MCF 10A (cell line): ENCODE measurements around the gene ST6GALNAC2. TPM values are rescaled to one million over a fixed set of nuclear protein-coding genes. Genes with fewer than 3 reads are reported as not detected.
A peak's percentile ranks its signal among the peaks of the same experiment; 100 is the strongest.
"Not testable (repeated sequence)": the region's sequence is repeated elsewhere in the genome, so short reads cannot be mapped to it uniquely, and the experiment has no call there.

Source experiments
- BruUV-seq: library from RNA; stranded (reverse); fragments of 400-500 nt; replicated peaks from 2 replicates; lab custom pipeline; 2021; lab: Mats Ljungman, UMichigan
- CTCF ChIA-PET: fragments of 300-600 bp; sonication (Branson Sonifier 250); formaldehyde crosslinking; extraction: SDS; loops from one replicate; lab custom pipeline; 2021; ENCODE audit warnings: antibody characterized with exemption, inconsistent platforms; lab: Yijun Ruan, JAX
- POLR2A ChIA-PET: fragments of 300-600, 350-650 bp; sonication (Branson Sonifier 250); formaldehyde crosslinking; extraction: SDS; loops from one replicate; lab custom pipeline; 2020; ENCODE audit warnings: antibody characterized with exemption, inconsistent platforms; lab: Yijun Ruan, JAX
- DNase-seq: peaks from one replicate; pipeline ENCODE4 v3.0.0-alpha.2; 2018; ENCODE audit not compliant: unreplicated experiment
- H3K27ac Mint-ChIP-seq: one replicate; pipeline ENCODE4 v1.8.0; 2022; ENCODE audit warnings: mild to moderate bottlenecking, low read depth, mixed read lengths; ENCODE audit not compliant: unreplicated experiment
- H3K27me3 Mint-ChIP-seq: one replicate; pipeline ENCODE4 v1.8.0; 2022; ENCODE audit warnings: mixed read lengths; ENCODE audit not compliant: insufficient read depth, unreplicated experiment
- H3K36me3 Mint-ChIP-seq: one replicate; pipeline ENCODE4 v1.8.0; 2022; ENCODE audit warnings: mild to moderate bottlenecking, moderate library complexity, mixed read lengths; ENCODE audit not compliant: insufficient read depth, unreplicated experiment
- H3K4me1 Mint-ChIP-seq: one replicate; pipeline ENCODE4 v1.8.0; 2022; ENCODE audit warnings: mixed read lengths; ENCODE audit not compliant: insufficient read depth, unreplicated experiment
- H3K4me3 Mint-ChIP-seq: one replicate; pipeline ENCODE4 v1.8.0; 2022; ENCODE audit warnings: mild to moderate bottlenecking, moderate library complexity, mixed read lengths; ENCODE audit not compliant: unreplicated experiment
- H3K9me3 Mint-ChIP-seq: one replicate; pipeline ENCODE4 v1.8.0; 2022; ENCODE audit warnings: mixed read lengths; ENCODE audit not compliant: unreplicated experiment
- CTCF ChIP-seq: fragments of 200-600 bp; IDR thresholded peaks from one replicate; pipeline ENCODE4 v1.8.0; 2022; ENCODE audit warnings: antibody characterized with exemption, mild to moderate bottlenecking; ENCODE audit not compliant: unreplicated experiment
- intact Hi-C: fragments of 100-400 bp; cut with micrococcal nuclease; formaldehyde crosslinking; loops from 2 replicates; pipeline ENCODE4 v1.14.1; 2022
- total RNA-seq: library from RNA; stranded (reverse); gene quantifications from 2 replicates; pipeline ENCODE4 v1.2.3, GENCODE V29; 2022

ST6GALNAC2 gene
- total RNA-seq, 1 experiment from 2014 or later: 7.7 TPM

GRCh38 chr17:76614912-76615617, 29.4 kb upstream of the ST6GALNAC2 start:
- H3K4me1 Mint-ChIP-seq: peaks cover 11% of the 10 kb centered on the region
- DNase-seq: no peak
- no TSS peak for BruUV-seq
- H3K27me3 Mint-ChIP-seq: no peaks in the 10 kb centered on the region
- H3K9me3 Mint-ChIP-seq: no peaks in the 10 kb centered on the region
- no peak for TF ChIP-seq CTCF
- CTCF ChIA-PET: interaction anchor here (0.6 to 2.4 kb wide), 3 partner anchors 9 to 113 kb away, joined by 3 to 16 read pairs (median 3); no protein-coding TSS in a partner anchor
- no peak overlapping the region for H3K4me3 Mint-ChIP-seq
- H3K36me3 Mint-ChIP-seq: peaks cover 5% of the 10 kb centered on the region
- POLR2A ChIA-PET: interaction anchor here (0.6 to 1.9 kb wide), 2 partner anchors 47 to 509 kb away, joined by 4 to 5 read pairs; no protein-coding TSS in a partner anchor
- intact Hi-C loops: no loop called here
- H3K27ac Mint-ChIP-seq: no peak overlapping the region

- H3K27me3 Mint-ChIP-seq, intact Hi-C loops, H3K27ac Mint-ChIP-seq, BruUV-seq, H3K9me3 Mint-ChIP-seq, H3K4me3 Mint-ChIP-seq, H3K36me3 Mint-ChIP-seq, DNase-seq: not testable (repeated sequence)
- CTCF ChIA-PET: interaction anchor here (1.3 to 2.4 kb wide), 3 partner anchors 10 to 147 kb away, joined by 3 to 16 read pairs (median 3); partner anchors contain the start of gene AANAT
- POLR2A ChIA-PET: interaction anchor here (2.1 to 3.0 kb wide), 3 partner anchors 10 to 58 kb away, joined by 6 to 17 read pairs (median 7); no protein-coding TSS in a partner anchor
- H3K4me1 Mint-ChIP-seq: peaks cover 11% of the 10 kb centered on the region
Observed at GRCh38 chr17:76614064-76614759, 28.6 kb upstream of the ST6GALNAC2 start.

GRCh38 chr17:76612977-76613851, 27.6 kb upstream of the ST6GALNAC2 start:
- peak; percentile 94 for DNase-seq
- no peaks in the 10 kb centered on the region for H3K27me3 Mint-ChIP-seq
- H3K27ac Mint-ChIP-seq: no peak overlapping the region
- intact Hi-C loops: no loop called here
- H3K4me3 Mint-ChIP-seq: no peak overlapping the region
- POLR2A ChIA-PET: interaction anchor here (0.6 to 3.0 kb wide), 4 partner anchors 11 to 1751 kb away, joined by 3 to 17 read pairs (median 6); no protein-coding TSS in a partner anchor
- H3K9me3 Mint-ChIP-seq: no peaks in the 10 kb centered on the region
- H3K36me3 Mint-ChIP-seq: peaks cover 5% of the 10 kb centered on the region
- H3K4me1 Mint-ChIP-seq: peaks cover 11% of the 10 kb centered on the region
- no TSS peak for BruUV-seq
- peak; percentile 14 for TF ChIP-seq CTCF
- CTCF ChIA-PET: interaction anchor here (0.7 to 2.4 kb wide), 6 partner anchors 11 to 160 kb away, joined by 3 to 16 read pairs (median 4); partner anchors contain the start of gene AANAT

- DNase-seq: no peak
- H3K36me3 Mint-ChIP-seq: peaks cover 5% of the 10 kb centered on the region
- intact Hi-C loops: no loop called here
- peaks cover 11% of the 10 kb centered on the region for H3K4me1 Mint-ChIP-seq
- H3K27ac Mint-ChIP-seq: no peak overlapping the region
- no TSS peak for BruUV-seq
- CTCF ChIA-PET: interaction anchor here (1.0 to 2.2 kb wide), 4 partner anchors 9 to 14 kb away, joined by 3 to 8 read pairs (median 6); no protein-coding TSS in a partner anchor
- POLR2A ChIA-PET: interaction anchor here (0.6 to 3.0 kb wide), 9 partner anchors 11 to 56 kb away, joined by 3 to 17 read pairs (median 6); partner anchors contain the start of gene ST6GALNAC2
- no peak for TF ChIP-seq CTCF
- no peak overlapping the region for H3K4me3 Mint-ChIP-seq
- no peaks in the 10 kb centered on the region for H3K27me3 Mint-ChIP-seq
- no peaks in the 10 kb centered on the region for H3K9me3 Mint-ChIP-seq
Observed at GRCh38 chr17:76612465-76612864, 26.8 kb upstream of the ST6GALNAC2 start.
